H9 (cell line): Measurements from ENCODE around the gene SYS1. TPM values are rescaled to one million over a fixed set of nuclear protein-coding genes. Genes with fewer than 3 reads are reported as not detected.

ENCODE experiments used
- DNase-seq: peaks from one replicate; pipeline ENCODE4 v3.0.0-alpha.2; 2017
- H2AFZ ChIP-seq: one replicate; pipeline ENCODE4 v1.6.1; 2013; ENCODE audit warnings: mild to moderate bottlenecking, low read length, control low read depth, moderate library complexity
- H2AK5ac ChIP-seq: 2 replicates; pipeline ENCODE4 v1.6.1; 2013; ENCODE audit warnings: low read length, control low read depth, mixed read lengths; ENCODE audit not compliant: insufficient read length
- H2BK120ac ChIP-seq: one replicate; pipeline ENCODE4 v1.6.1; 2013; ENCODE audit warnings: low read depth, mild to moderate bottlenecking, low read length, control low read depth, inconsistent platforms; ENCODE audit not compliant: poor library complexity, severe bottlenecking
- H2BK12ac ChIP-seq: 2 replicates; pipeline ENCODE4 v1.6.1; 2013; ENCODE audit warnings: low read length, control low read depth, mixed read lengths, low read depth; ENCODE audit not compliant: insufficient read length
- H2BK15ac ChIP-seq: 2 replicates; pipeline ENCODE4 v1.6.1; 2013; ENCODE audit warnings: low read depth, low read length, control low read depth
- H2BK20ac ChIP-seq: one replicate; pipeline ENCODE4 v1.6.1; 2013; ENCODE audit warnings: low read depth, mild to moderate bottlenecking, low read length, control low read depth, inconsistent platforms; ENCODE audit not compliant: poor library complexity, severe bottlenecking
- H2BK5ac ChIP-seq: 2 replicates; pipeline ENCODE4 v1.6.1; 2013; ENCODE audit warnings: low read length, control low read depth, mixed read lengths; ENCODE audit not compliant: insufficient read length
- H3K14ac ChIP-seq: 2 replicates; pipeline ENCODE4 v1.6.1; 2013; ENCODE audit warnings: low read length, control low read depth; ENCODE audit not compliant: insufficient read depth
- H3K18ac ChIP-seq: 2 replicates; pipeline ENCODE4 v1.6.1; 2013; ENCODE audit warnings: low read depth, mild to moderate bottlenecking, mixed read lengths, low read length, control low read depth; ENCODE audit not compliant: insufficient read length
- H3K23ac ChIP-seq: 2 replicates; pipeline ENCODE4 v1.6.1; 2013; ENCODE audit warnings: low read length, control low read depth, mixed read lengths, low read depth; ENCODE audit not compliant: insufficient read length
- H3K23me2 ChIP-seq: 2 replicates; pipeline ENCODE4 v1.6.1; 2013; ENCODE audit warnings: low read depth, mild to moderate bottlenecking, mixed read lengths, low read length, control low read depth; ENCODE audit not compliant: insufficient read length, poor library complexity, severe bottlenecking
- H3K27ac ChIP-seq: 2 replicates; pipeline ENCODE4 v1.5.1; 2013; ENCODE audit warnings: low read length, control low read depth, mixed read lengths, low read depth; ENCODE audit not compliant: insufficient read length
- H3K27me3 ChIP-seq: 2 replicates; pipeline ENCODE4 v1.6.1; 2013; ENCODE audit warnings: low read length, control low read depth, inconsistent platforms; ENCODE audit not compliant: insufficient read depth
- H3K4ac ChIP-seq: 2 replicates; pipeline ENCODE4 v1.6.1; 2013; ENCODE audit warnings: low read depth, mild to moderate bottlenecking, control low read depth, inconsistent platforms, low read length, moderate library complexity
- H3K4me1 ChIP-seq: 2 replicates; pipeline ENCODE4 v1.6.1; 2013; ENCODE audit warnings: low read length, control low read depth, inconsistent platforms; ENCODE audit not compliant: insufficient read depth
- H3K4me2 ChIP-seq: 2 replicates; pipeline ENCODE4 v1.6.1; 2013; ENCODE audit warnings: low read length, control low read depth, mixed read lengths; ENCODE audit not compliant: insufficient read length, insufficient read depth
- H3K56ac ChIP-seq: 2 replicates; pipeline ENCODE4 v1.6.1; 2013; ENCODE audit warnings: low read depth, mild to moderate bottlenecking, mixed read lengths, low read length, control low read depth; ENCODE audit not compliant: insufficient read length
- H3K79me1 ChIP-seq: 2 replicates; pipeline ENCODE4 v1.6.1; 2013; ENCODE audit warnings: low read depth, mild to moderate bottlenecking, moderate library complexity, low read length, control low read depth, inconsistent platforms; ENCODE audit not compliant: insufficient read depth, poor library complexity, severe bottlenecking
- H3K79me2 ChIP-seq: 2 replicates; pipeline ENCODE4 v1.6.1; 2013; ENCODE audit warnings: low read length, control low read depth, inconsistent platforms; ENCODE audit not compliant: insufficient read depth
- H3K9ac ChIP-seq: 2 replicates; pipeline ENCODE4 v1.6.1; 2013; ENCODE audit warnings: low read length, control low read depth, mixed read lengths; ENCODE audit not compliant: insufficient read length; ENCODE audit errors: extremely low read depth
- H3K9me3 ChIP-seq: one replicate; pipeline ENCODE4 v1.6.1; 2013; ENCODE audit warnings: low read depth, low read length, inconsistent platforms; ENCODE audit not compliant: control insufficient read depth
- H3T11ph ChIP-seq: one replicate; pipeline ENCODE4 v1.6.1; 2013; ENCODE audit warnings: mild to moderate bottlenecking, low read length, control low read depth, inconsistent platforms
- H4K20me1 ChIP-seq: one replicate; pipeline ENCODE4 v1.6.1; 2013; ENCODE audit not compliant: control insufficient read depth, insufficient read length, insufficient read depth
- H4K5ac ChIP-seq: 2 replicates; pipeline ENCODE4 v1.6.1; 2013; ENCODE audit warnings: low read depth, mild to moderate bottlenecking, mixed read lengths, low read length, control low read depth; ENCODE audit not compliant: insufficient read length
- H4K8ac ChIP-seq: replicated peaks from 2 replicates; pipeline ENCODE4 v1.6.1; 2013; ENCODE audit warnings: low read length, control low read depth, mixed read lengths, low read depth; ENCODE audit not compliant: insufficient read length
- H4K91ac ChIP-seq: 2 replicates; pipeline ENCODE4 v1.6.1; 2013; ENCODE audit warnings: low read depth, mild to moderate bottlenecking, moderate library complexity, mixed read lengths, low read length, control low read depth; ENCODE audit not compliant: insufficient read length
- H3K27ac Mint-ChIP-seq, 3 experiments: 2 replicates in 2 of 3; 3 replicates in 1 of 3; pipeline ENCODE4 v1.8.0; 2020 to 2021; ENCODE audit warnings: mixed read lengths in 3 of 3, mild to moderate bottlenecking in 1 of 3, moderate library complexity in 1 of 3
- H3K27me3 Mint-ChIP-seq: 2 replicates; pipeline ENCODE4 v1.8.0; 2021; ENCODE audit warnings: low read depth, mild to moderate bottlenecking, moderate library complexity, mixed read lengths
- H3K36me3 Mint-ChIP-seq, 3 experiments: 2 replicates in 2 of 3; 3 replicates in 1 of 3; pipeline ENCODE4 v1.8.0; 2020 to 2021; ENCODE audit warnings: low read depth in 3 of 3, mixed read lengths in 3 of 3; ENCODE audit not compliant: insufficient read depth in 1 of 3
- H3K4me1 Mint-ChIP-seq, 2 experiments: 2 replicates each; pipeline ENCODE4 v1.8.0; 2020; ENCODE audit warnings: mixed read lengths in 2 of 2
- H3K4me3 Mint-ChIP-seq, 2 experiments: 2 replicates in 1 of 2; 3 replicates in 1 of 2; pipeline ENCODE4 v1.8.0; 2020 to 2021; ENCODE audit warnings: mild to moderate bottlenecking in 2 of 2, mixed read lengths in 2 of 2, moderate library complexity in 1 of 2
- H3K9me3 Mint-ChIP-seq, 2 experiments: 2 replicates in 1 of 2; 3 replicates in 1 of 2; pipeline ENCODE4 v1.8.0; 2020; ENCODE audit warnings: mild to moderate bottlenecking in 2 of 2, mixed read lengths in 2 of 2, moderate library complexity in 1 of 2
- WGBS: extraction: QIAGEN DNeasy Blood & Tissue Kit; methylation state at CpG from one replicate; pipeline ENCODE4 v1.1.7; 2013; ENCODE audit warnings: missing lambda C conversion rate, low lambda C conversion rate, mixed read lengths; ENCODE audit not compliant: insufficient read length; ENCODE audit errors: extremely low coverage; 5-methylcytosine and 5-hydroxymethylcytosine counted together
- total RNA-seq: library from RNA; stranded (reverse); gene quantifications from 2 replicates; pipeline ENCODE4 v1.2.1, GENCODE V29; 2021
- TF ChIP-seq, protein P1 (sequence below): fragments of 200-600 bp; sonication (generic); conservative IDR thresholded peaks from 3 replicates; pipeline ENCODE4 v1.8.0; 2021; ENCODE audit warnings: antibody characterized with exemption, mild to moderate bottlenecking

SYS1 gene
- total RNA-seq, 1 experiment from 2014 or later, result 21.0 TPM

DNA sequence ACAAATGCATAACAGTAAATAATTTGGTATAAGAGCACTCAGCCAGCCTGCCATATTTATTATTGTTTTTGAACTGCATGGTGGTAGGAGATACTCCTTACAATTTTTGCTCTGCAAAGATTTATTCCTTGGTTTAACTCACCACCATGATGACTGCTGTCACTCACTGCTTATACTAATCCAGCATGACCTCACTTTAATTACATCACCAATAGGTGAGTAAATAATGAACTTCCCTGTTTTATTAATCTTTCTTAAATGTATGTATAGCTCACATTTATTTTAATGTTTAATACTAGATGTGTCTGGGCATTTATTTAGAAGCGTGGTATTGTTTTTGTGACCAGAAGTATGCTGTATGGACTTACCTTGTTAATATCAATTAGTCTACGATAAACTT lies 28.0 kb downstream of the SYS1 start:
- Histone ChIP-seq H2AFZ (no peak overlapping the region), H2BK120ac (no peak overlapping the region), H4K20me1 (no peaks in the 10 kb centered on the region), H3K4me1 (no peaks in the 10 kb centered on the region), H3K18ac (no peak overlapping the region), H2BK15ac (no peak overlapping the region), H2BK12ac (no peak overlapping the region), H3K23ac (no peak overlapping the region), H3K14ac (no peak overlapping the region), H3K56ac (no peak overlapping the region), H3K79me2 (no peaks in the 10 kb centered on the region), H3K27ac (no peak overlapping the region), H4K8ac (no peak overlapping the region), H3K9me3 (no peaks in the 10 kb centered on the region), H3K4ac (no peak overlapping the region), H4K5ac (no peak overlapping the region), H2BK20ac (no peak overlapping the region), H2AK5ac (no peak overlapping the region), H3K4me2 (no peak overlapping the region), H3K27me3 (no peaks in the 10 kb centered on the region), H3K23me2 (no peaks in the 10 kb centered on the region), H3T11ph (no peak overlapping the region), H4K91ac (no peak overlapping the region), H3K9ac (no peak overlapping the region), H3K79me1 (no peaks in the 10 kb centered on the region), H2BK5ac (no peak overlapping the region)
- Mint-ChIP-seq H3K4me1 (no peaks in the 10 kb centered on the region), H3K27me3 (no peaks in the 10 kb centered on the region; the same call in none of the 2 replicates), H3K4me3 (no peak overlapping the region), H3K9me3 (peaks cover 0 to 2% of the 10 kb centered on the region in 2 experiments; a peak in 1 of 5 replicates), H3K36me3 (peaks cover 0 to 2% (median 0%) of the 10 kb centered on the region in 3 experiments; a peak in 1 of 7 replicates), H3K27ac (no peak overlapping the region)
- TF ChIP-seq, protein P1, sequence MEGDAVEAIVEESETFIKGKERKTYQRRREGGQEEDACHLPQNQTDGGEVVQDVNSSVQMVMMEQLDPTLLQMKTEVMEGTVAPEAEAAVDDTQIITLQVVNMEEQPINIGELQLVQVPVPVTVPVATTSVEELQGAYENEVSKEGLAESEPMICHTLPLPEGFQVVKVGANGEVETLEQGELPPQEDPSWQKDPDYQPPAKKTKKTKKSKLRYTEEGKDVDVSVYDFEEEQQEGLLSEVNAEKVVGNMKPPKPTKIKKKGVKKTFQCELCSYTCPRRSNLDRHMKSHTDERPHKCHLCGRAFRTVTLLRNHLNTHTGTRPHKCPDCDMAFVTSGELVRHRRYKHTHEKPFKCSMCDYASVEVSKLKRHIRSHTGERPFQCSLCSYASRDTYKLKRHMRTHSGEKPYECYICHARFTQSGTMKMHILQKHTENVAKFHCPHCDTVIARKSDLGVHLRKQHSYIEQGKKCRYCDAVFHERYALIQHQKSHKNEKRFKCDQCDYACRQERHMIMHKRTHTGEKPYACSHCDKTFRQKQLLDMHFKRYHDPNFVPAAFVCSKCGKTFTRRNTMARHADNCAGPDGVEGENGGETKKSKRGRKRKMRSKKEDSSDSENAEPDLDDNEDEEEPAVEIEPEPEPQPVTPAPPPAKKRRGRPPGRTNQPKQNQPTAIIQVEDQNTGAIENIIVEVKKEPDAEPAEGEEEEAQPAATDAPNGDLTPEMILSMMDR, result no peak
- no CpG with 5 or more reads among the region's 2 CpGs for WGBS
- no peak for DNase-seq
